PC-3 (cell line): Measurements from ENCODE around the gene DLEC1.

ENCODE experiments used
- EZH2phosphoT487 ChIP-seq: fragments of 300-600 bp; sonication (generic); IDR thresholded peaks from 2 replicates; pipeline ENCODE4 v1.6.1; 2018; ENCODE audit warnings: mild to moderate bottlenecking, antibody characterized with exemption, low read length, borderline replicate concordance
- TF ChIP-seq, protein P1 (sequence below): fragments of 300-600 bp; sonication (generic); conservative IDR thresholded peaks from 2 replicates; pipeline ENCODE4 v1.5.1; 2017; ENCODE audit warnings: antibody characterized with exemption, low read depth, mild to moderate bottlenecking, low read length

GRCh38 chr3:37997791-37998370 lies 41.1 kb upstream of the DLEC1 start:
- TF ChIP-seq, protein P1, sequence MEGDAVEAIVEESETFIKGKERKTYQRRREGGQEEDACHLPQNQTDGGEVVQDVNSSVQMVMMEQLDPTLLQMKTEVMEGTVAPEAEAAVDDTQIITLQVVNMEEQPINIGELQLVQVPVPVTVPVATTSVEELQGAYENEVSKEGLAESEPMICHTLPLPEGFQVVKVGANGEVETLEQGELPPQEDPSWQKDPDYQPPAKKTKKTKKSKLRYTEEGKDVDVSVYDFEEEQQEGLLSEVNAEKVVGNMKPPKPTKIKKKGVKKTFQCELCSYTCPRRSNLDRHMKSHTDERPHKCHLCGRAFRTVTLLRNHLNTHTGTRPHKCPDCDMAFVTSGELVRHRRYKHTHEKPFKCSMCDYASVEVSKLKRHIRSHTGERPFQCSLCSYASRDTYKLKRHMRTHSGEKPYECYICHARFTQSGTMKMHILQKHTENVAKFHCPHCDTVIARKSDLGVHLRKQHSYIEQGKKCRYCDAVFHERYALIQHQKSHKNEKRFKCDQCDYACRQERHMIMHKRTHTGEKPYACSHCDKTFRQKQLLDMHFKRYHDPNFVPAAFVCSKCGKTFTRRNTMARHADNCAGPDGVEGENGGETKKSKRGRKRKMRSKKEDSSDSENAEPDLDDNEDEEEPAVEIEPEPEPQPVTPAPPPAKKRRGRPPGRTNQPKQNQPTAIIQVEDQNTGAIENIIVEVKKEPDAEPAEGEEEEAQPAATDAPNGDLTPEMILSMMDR, result no peak
- TF ChIP-seq EZH2phosphoT487, result no peak
